H1 (cell line): ENCODE results near the gene GALNT12. TPM values are rescaled to one million over a fixed set of nuclear protein-coding genes. Genes with fewer than 3 reads are reported as not detected.

ENCODE experiments used
- CHD1 ChIP-seq: IDR thresholded peaks from 2 replicates; pipeline ENCODE4 v1.6.1; 2012; ENCODE audit warnings: low read depth, low read length, improper control_type of control experiment
- CHD7 ChIP-seq: fragments of 300-600 bp; sonication (generic); IDR thresholded peaks from 2 replicates; pipeline ENCODE4 v1.7.1; 2012; ENCODE audit warnings: low read length, moderate library complexity, mild to moderate bottlenecking, inconsistent platforms; ENCODE audit not compliant: insufficient replicate concordance
- E2F6 ChIP-seq: IDR thresholded peaks from 2 replicates; pipeline ENCODE4 v1.6.1; 2012; ENCODE audit warnings: inconsistent platforms
- FOSL1 ChIP-seq: IDR thresholded peaks from 2 replicates; pipeline ENCODE4 v1.6.1; 2011; ENCODE audit warnings: mild to moderate bottlenecking, low read depth, low read length, moderate library complexity; ENCODE audit not compliant: insufficient read depth
- HDAC6 ChIP-seq: IDR thresholded peaks from one replicate; pipeline ENCODE4 v1.7.1; 2012; ENCODE audit warnings: low read depth, mild to moderate bottlenecking, inconsistent platforms, low read length, moderate library complexity
- MAX ChIP-seq: IDR thresholded peaks from 2 replicates; pipeline ENCODE4 v1.6.1; 2012; ENCODE audit warnings: inconsistent platforms
- POU5F1 ChIP-seq: IDR thresholded peaks from 2 replicates; pipeline ENCODE4 v1.6.1; 2011; ENCODE audit warnings: low read depth, mild to moderate bottlenecking, low read length, moderate library complexity
- SIN3A ChIP-seq, 2 experiments: IDR thresholded peaks in 1 of 2; conservative IDR thresholded peaks in 1 of 2; 2 replicates each; pipeline ENCODE4 v1.6.1; 2011 to 2012; ENCODE audit warnings: low read length in 2 of 2, improper control_type of control experiment in 1 of 2, low read depth in 1 of 2, mild to moderate bottlenecking in 1 of 2
- SP4 ChIP-seq: IDR thresholded peaks from 2 replicates; pipeline ENCODE4 v1.6.1; 2012; ENCODE audit warnings: low read length, inconsistent platforms
- TAF1 ChIP-seq: IDR thresholded peaks from 2 replicates; pipeline ENCODE4 v1.6.1; 2011; ENCODE audit warnings: mild to moderate bottlenecking, low read depth, low read length
- TBP ChIP-seq: IDR thresholded peaks from 2 replicates; pipeline ENCODE4 v1.6.1; 2011; ENCODE audit warnings: low read depth, low read length, improper control_type of control experiment
- polyA plus RNA-seq, 7 experiments: library from polyadenylated mRNA; depleted of rRNA in 3 of 7; stranded (reverse) in 5 of 7; unstranded in 2 of 7; fragments of >200 nt in 5 of 7; fragments of 200-250 nt in 2 of 7; gene quantifications; 1 replicate in 5 of 7; 2 replicates in 1 of 7; 4 replicates in 1 of 7; pipeline versions ENCODE4 v1.2.1 to v1.2.3, GENCODE V29; 2011 to 2013; ENCODE audit warnings: missing spikeins in 2 of 7, mixed read lengths in 2 of 7
- total RNA-seq: library from RNA; stranded (reverse); fragmentation: NEBNext Ultra II Directional; extraction: Animal tissue kit (Norgen Biotek cat#: 25700); gene quantifications from 2 replicates; pipeline ENCODE4 v1.2.1, GENCODE V29; 2021

The GALNT12 gene
- total and polyA plus RNA-seq, 2 of the 8 experiments (the other 6 are each of a cell fraction or from before 2014, with no cell fraction given): 16.2 to 19.6 TPM

GRCh38 chr9:98867103-98867428 is 59.6 kb downstream of the GALNT12 start (continued):
- TF ChIP-seq CHD7 (no peak), TAF1 (no peak), CHD1 (no peak), SIN3A (conservative IDR thresholded peaks at IDR 0.05 in 1 of 2, IDR thresholded peaks at IDR 0.05 in 1 of 2; ENCODE audit: low read depth in 1 of 2, low read length in 2 of 2) (no peak), POU5F1 (no peak), FOSL1 (no peak), E2F6 (no peak), MAX (no peak), SP4 (no peak), TBP (no peak), HDAC6 (no peak)
